ENCODE data around the gene SPG11.

- TF ChIP-seq, protein P1, sequence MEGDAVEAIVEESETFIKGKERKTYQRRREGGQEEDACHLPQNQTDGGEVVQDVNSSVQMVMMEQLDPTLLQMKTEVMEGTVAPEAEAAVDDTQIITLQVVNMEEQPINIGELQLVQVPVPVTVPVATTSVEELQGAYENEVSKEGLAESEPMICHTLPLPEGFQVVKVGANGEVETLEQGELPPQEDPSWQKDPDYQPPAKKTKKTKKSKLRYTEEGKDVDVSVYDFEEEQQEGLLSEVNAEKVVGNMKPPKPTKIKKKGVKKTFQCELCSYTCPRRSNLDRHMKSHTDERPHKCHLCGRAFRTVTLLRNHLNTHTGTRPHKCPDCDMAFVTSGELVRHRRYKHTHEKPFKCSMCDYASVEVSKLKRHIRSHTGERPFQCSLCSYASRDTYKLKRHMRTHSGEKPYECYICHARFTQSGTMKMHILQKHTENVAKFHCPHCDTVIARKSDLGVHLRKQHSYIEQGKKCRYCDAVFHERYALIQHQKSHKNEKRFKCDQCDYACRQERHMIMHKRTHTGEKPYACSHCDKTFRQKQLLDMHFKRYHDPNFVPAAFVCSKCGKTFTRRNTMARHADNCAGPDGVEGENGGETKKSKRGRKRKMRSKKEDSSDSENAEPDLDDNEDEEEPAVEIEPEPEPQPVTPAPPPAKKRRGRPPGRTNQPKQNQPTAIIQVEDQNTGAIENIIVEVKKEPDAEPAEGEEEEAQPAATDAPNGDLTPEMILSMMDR (conservative IDR thresholded peaks at IDR 0.05; ENCODE audit: low read depth in 2 of 2) = no peak
- TF ChIP-seq EZH2phosphoT487 (IDR thresholded peaks at IDR 0.05; ENCODE audit: unreplicated experiment) (no peak), REST (IDR thresholded peaks at IDR 0.05; ENCODE audit: unreplicated experiment) (no peak), ZNF114 (CRISPR knock-in tag; IDR thresholded peaks at IDR 0.05) (no peak)
Observed at GRCh38 chr15:44673639-44674038, 10.2 kb upstream of the SPG11 start.

All from GM23338 (cell line).